C4-2B (cell line): ENCODE measurements around the gene C8G.

Source experiments
- H3K27ac ChIP-seq: fragments of 450-650 bp; 2 replicates; pipeline ENCODE4 v1.5.1; 2017
- ZFX ChIP-seq: fragments of 450-650 bp; IDR thresholded peaks from 2 replicates; pipeline ENCODE4 v1.6.1; 2017
- TF ChIP-seq, protein P1 (sequence below): fragments of 450-650 bp; conservative IDR thresholded peaks from 2 replicates; pipeline ENCODE4 v1.5.1; 2017; ENCODE audit warnings: mild to moderate bottlenecking

Gene C8G

DNA sequence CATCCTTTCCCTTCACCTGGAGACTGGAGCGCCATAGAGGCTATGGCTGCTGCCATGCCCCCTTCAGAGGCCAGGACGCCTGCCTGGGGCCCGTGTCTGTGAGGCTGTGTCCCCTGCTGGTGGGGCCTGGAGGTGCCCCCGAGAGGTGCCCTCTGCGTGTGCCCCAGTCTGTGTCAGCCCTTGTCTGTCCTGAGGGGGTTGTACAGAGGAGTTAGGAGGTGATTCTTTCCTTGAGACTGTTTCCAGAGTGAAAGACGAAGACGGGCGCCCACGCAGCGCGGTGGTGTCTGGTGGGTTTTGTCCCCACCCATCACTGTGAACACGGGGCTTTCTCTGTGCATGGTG is 34.2 kb upstream of the C8G start:
- no peak overlapping the region for H3K27ac ChIP-seq
- TF ChIP-seq, protein P1, sequence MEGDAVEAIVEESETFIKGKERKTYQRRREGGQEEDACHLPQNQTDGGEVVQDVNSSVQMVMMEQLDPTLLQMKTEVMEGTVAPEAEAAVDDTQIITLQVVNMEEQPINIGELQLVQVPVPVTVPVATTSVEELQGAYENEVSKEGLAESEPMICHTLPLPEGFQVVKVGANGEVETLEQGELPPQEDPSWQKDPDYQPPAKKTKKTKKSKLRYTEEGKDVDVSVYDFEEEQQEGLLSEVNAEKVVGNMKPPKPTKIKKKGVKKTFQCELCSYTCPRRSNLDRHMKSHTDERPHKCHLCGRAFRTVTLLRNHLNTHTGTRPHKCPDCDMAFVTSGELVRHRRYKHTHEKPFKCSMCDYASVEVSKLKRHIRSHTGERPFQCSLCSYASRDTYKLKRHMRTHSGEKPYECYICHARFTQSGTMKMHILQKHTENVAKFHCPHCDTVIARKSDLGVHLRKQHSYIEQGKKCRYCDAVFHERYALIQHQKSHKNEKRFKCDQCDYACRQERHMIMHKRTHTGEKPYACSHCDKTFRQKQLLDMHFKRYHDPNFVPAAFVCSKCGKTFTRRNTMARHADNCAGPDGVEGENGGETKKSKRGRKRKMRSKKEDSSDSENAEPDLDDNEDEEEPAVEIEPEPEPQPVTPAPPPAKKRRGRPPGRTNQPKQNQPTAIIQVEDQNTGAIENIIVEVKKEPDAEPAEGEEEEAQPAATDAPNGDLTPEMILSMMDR = no peak
- TF ChIP-seq ZFX = no peak

DNA sequence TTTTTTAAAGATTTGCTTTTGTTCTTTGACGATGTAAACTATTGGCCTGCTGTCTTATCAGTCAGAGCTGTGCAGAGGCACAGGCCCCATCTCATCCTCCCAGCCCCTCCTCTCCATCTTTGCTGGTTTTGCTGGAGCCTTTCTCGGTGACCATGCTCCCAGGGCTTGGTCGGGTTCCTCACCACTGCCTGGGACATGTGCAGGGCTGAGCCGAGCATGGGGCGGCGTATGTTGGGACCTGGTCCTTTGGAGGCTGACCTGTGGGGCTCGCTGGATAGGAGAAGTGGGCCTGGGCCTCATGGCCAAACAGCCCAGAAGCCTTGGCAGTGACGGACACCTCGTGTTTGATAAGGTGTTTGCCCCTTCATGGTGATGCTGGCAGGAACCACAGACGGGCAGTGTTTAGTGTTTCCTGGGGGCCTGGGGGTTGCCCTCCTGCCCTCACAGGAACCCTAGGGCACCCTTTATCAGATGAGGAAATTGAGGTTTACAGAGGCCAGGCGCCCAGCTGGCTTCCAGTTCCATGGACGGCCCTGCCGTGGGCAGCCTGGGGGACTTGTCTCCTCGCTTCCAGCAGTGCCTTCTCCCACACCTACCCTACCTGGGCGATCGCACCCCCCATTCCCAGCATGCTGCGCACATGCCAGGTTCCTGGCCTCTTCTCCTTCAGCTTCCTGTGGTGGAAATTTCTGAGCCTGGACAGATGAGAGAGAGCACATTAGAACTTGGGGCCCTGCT is 31.2 kb upstream of the C8G start:
- no peak overlapping the region for H3K27ac ChIP-seq
- no peak for TF ChIP-seq ZFX
- TF ChIP-seq, protein P1 = no peak

DNA sequence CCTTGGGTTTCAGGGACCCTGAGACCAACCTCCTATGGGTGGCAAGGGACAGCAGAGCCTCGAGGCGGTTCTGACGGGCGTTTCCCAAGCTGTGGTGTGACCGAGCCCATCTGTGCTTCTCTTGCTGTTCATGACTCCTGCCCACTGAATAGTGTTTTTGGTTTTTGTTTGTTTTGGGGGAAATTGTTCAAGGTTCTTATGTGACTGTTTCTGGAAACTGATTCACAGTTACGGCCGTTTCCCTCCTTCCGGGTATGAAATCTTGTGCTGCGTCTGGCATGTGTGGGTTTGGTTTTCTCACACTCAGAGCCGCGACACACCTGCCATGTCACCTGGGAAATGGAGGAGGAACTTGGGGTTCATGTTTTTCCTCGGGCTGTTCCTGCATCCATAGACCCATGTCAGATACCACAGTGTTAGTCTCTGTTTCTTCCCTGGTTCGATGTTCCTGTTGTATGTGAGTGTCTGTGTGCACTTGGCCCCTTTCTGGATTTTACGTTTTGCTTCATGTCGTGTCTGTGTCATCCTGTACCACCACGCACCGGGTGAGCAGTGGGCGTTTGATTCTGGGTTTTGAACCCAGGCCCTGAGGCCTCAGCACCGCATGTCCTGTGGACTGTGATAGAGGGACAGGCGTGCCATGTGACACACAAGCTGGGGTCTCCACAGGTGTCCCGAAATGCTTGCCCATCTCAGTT is 29.3 kb upstream of the C8G start:
- no peak overlapping the region for H3K27ac ChIP-seq
- no peak for TF ChIP-seq ZFX
- TF ChIP-seq, protein P1 = no peak

DNA sequence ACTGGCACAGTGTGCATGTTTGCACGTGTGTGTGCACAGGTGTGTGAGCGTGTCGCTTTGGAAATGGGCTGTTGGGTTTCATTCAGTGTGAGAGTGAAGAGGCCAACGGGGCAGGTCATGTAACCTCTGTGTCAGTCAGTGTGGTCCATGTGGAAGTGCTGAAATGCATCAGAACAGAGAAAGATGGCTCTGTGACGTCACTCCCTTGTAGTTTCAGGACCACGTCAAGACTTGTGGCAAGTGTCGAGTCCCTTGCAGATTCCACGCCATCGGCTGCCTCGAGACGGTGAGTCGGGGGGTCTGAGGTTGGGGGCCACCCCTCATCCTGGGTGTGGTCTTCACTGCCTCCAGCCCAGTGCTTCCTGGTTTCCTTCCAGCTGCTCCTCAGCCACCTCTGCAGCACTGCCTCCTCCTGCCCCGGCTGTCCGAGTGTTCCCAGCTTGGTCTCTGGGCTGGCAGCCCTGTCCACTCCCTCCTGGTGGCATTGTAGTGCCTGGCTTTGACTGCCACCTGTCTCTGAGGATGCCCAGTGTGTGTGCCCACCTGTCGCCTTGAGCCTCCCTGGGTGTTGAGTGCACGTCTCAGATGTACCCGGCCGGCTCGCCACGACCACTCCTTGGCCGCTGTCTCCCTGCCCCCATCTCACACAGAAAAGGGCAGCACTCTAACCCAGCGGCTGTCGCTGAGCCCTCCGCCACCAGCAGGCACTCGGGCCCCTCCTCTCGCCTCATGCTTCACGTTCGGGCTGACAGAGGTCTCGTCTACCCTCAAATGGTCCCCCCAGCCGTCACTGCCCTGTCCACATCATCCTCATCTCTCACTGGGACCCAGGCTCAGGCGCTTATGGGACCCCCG is 28.5 kb upstream of the C8G start:
- H3K27ac ChIP-seq = no peak overlapping the region
- no peak for TF ChIP-seq ZFX
- TF ChIP-seq, protein P1 = no peak

DNA sequence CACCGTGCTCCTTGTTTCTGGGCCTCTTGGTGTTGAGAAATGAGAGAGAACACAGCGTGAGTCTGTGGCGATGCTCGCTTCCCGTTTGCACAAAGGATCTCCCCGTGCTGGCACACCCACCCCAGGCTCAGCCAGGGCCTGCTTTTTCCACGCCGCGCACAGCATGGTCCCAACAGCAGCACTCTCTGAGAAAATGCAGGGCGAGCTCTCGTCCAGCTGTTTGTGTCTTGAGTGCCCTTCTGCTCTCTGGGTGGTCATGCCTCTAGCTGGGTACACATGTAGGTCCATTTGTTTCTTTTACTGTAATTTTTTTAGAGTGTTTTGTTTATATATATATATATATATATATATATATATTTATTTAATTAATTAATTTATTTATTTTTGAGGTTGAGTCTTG is 27.1 kb upstream of the C8G start:
- no peak for TF ChIP-seq ZFX
- TF ChIP-seq, protein P1 = no peak
- no peak overlapping the region for H3K27ac ChIP-seq

DNA sequence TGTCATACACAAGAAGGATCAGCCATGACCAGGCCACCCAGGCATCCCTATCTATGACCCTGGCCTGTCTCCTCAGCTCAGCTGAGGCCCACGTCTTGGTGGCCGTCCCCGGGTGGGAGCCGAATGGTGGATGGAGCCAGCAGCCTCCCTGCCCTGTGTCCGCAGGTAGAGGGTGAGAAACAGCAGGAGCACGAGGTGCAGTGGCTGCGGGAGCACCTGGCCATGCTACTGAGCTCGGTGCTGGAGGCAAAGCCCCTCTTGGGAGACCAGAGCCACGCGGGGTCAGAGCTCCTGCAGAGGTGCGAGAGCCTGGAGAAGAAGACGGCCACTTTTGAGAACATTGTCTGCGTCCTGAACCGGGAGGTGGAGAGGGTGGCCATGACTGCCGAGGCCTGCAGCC is 25.0 kb upstream of the C8G start:
- TF ChIP-seq, protein P1 = no peak
- TF ChIP-seq ZFX = no peak

More for the DNA sequence above, 25.0 kb upstream of the C8G start:
- H3K27ac ChIP-seq = no peak overlapping the region
